ENCODE results near the gene HYCC1.

The HYCC1 gene

GRCh38 chr7:23024454-23024853, 10.5 kb upstream of the HYCC1 start:
- Mint-ChIP-seq H3K4me3 (no peak overlapping the region), H3K4me1 (ENCODE audit: low read depth) (peaks cover 26% of the 10 kb centered on the region), H3K27me3 (ENCODE audit: low read depth) (peaks cover 38% of the 10 kb centered on the region), H3K9me3 (peaks cover 5% of the 10 kb centered on the region), H3K36me3 (ENCODE audit: low read depth) (peaks cover 5% of the 10 kb centered on the region), H3K27ac (no peak overlapping the region)

- H3K9me3 Mint-ChIP-seq = peaks cover 8% of the 10 kb centered on the region
- no peak overlapping the region for H3K4me3 Mint-ChIP-seq
- no peak overlapping the region for H3K27ac Mint-ChIP-seq
- H3K4me1 Mint-ChIP-seq (ENCODE audit: low read depth) = peaks cover 30% of the 10 kb centered on the region
- peaks cover 32% of the 10 kb centered on the region for H3K27me3 Mint-ChIP-seq (ENCODE audit: low read depth)
- peaks cover 5% of the 10 kb centered on the region for H3K36me3 Mint-ChIP-seq (ENCODE audit: low read depth)
Observed at GRCh38 chr7:23022851-23023250, 8.9 kb upstream of the HYCC1 start.

- Mint-ChIP-seq H3K9me3 (peaks cover 8% of the 10 kb centered on the region), H3K36me3 (ENCODE audit: low read depth) (peaks cover 5% of the 10 kb centered on the region), H3K27me3 (ENCODE audit: low read depth) (peaks cover 28% of the 10 kb centered on the region), H3K4me1 (ENCODE audit: low read depth) (peaks cover 34% of the 10 kb centered on the region), H3K4me3 (no peak overlapping the region), H3K27ac (no peak overlapping the region)
Observed at GRCh38 chr7:23022258-23022769, 8.4 kb upstream of the HYCC1 start.

DNA sequence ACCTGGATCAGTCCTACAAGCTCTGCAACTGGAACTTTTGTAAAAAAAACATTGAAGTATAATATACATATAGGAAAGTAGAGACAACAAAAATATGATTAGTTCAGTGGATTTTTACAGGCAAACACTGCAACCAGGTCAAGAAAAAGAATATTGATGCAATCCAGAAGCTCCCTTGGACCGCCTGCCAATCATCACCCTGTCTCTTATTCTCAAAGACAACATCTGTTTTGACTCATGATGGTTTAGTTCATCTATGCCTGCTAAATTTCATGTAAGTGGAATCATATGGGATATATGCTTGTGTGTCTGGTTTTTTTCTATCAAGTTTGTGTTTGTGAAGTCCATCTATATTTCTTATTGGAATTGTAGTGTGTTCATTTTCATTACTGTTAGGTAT, 7.7 kb upstream of the HYCC1 start:
- H3K27ac Mint-ChIP-seq = peak overlapping the region; percentile 69
- no peak overlapping the region for H3K4me3 Mint-ChIP-seq
- H3K4me1 Mint-ChIP-seq (ENCODE audit: low read depth) = peaks cover 40% of the 10 kb centered on the region
- peaks cover 8% of the 10 kb centered on the region for H3K9me3 Mint-ChIP-seq
- H3K36me3 Mint-ChIP-seq (ENCODE audit: low read depth) = peaks cover 4% of the 10 kb centered on the region
- H3K27me3 Mint-ChIP-seq (ENCODE audit: low read depth) = peaks cover 22% of the 10 kb centered on the region

DNA sequence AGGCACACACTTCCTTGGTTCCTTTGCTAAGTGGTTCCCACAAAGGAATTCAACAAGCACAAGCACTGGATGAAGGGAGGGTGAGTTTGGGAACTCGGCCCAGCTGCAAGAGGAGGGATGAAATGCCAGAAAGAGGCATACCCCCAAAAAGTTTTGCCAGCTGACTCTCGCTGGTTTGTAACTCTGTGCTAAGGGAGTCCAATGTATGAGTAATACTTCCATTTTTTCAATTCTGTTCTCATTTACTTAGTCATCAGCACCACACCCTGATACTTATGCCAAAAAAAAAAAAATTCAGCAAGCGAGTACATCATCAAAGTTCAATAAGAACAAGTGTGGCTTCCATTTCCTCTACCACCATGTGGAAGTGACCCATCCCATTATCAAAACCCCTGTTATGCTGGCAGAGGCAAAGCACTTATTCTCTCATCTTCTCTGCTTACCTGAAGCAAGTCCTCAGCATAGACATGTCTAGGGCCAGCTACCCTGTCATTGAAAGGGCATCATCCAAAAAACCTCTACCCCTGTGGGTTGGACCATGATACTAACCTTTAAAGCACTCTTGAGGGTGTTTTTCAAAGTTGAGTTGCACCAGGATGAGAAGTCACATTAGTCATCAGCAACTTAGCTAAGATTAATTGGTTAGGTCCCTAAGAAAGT, 6.9 kb upstream of the HYCC1 start:
- Mint-ChIP-seq H3K9me3 (peaks cover 8% of the 10 kb centered on the region), H3K36me3 (ENCODE audit: low read depth) (no peaks in the 10 kb centered on the region), H3K27ac (peak overlapping the region; percentile 69), H3K27me3 (ENCODE audit: low read depth) (peaks cover 16% of the 10 kb centered on the region), H3K4me1 (ENCODE audit: low read depth) (peaks cover 48% of the 10 kb centered on the region), H3K4me3 (peak overlapping the region; percentile 25)

GRCh38 chr7:23018750-23019149, 4.8 kb upstream of the HYCC1 start:
- H3K4me1 Mint-ChIP-seq (ENCODE audit: low read depth) = peaks cover 56% of the 10 kb centered on the region
- peaks cover 7% of the 10 kb centered on the region for H3K36me3 Mint-ChIP-seq (ENCODE audit: low read depth)
- H3K27me3 Mint-ChIP-seq (ENCODE audit: low read depth) = peaks cover 8% of the 10 kb centered on the region
- H3K4me3 Mint-ChIP-seq = no peak overlapping the region
- no peak overlapping the region for H3K27ac Mint-ChIP-seq
- peaks cover 13% of the 10 kb centered on the region for H3K9me3 Mint-ChIP-seq

GRCh38 chr7:23017309-23017708, 3.4 kb upstream of the HYCC1 start:
- Mint-ChIP-seq H3K9me3 (peaks cover 13% of the 10 kb centered on the region), H3K4me3 (no peak overlapping the region), H3K36me3 (ENCODE audit: low read depth) (peaks cover 7% of the 10 kb centered on the region), H3K27ac (peak overlapping the region; percentile 5), H3K27me3 (ENCODE audit: low read depth) (peaks cover 1% of the 10 kb centered on the region), H3K4me1 (ENCODE audit: low read depth) (peaks cover 51% of the 10 kb centered on the region)

DNA sequence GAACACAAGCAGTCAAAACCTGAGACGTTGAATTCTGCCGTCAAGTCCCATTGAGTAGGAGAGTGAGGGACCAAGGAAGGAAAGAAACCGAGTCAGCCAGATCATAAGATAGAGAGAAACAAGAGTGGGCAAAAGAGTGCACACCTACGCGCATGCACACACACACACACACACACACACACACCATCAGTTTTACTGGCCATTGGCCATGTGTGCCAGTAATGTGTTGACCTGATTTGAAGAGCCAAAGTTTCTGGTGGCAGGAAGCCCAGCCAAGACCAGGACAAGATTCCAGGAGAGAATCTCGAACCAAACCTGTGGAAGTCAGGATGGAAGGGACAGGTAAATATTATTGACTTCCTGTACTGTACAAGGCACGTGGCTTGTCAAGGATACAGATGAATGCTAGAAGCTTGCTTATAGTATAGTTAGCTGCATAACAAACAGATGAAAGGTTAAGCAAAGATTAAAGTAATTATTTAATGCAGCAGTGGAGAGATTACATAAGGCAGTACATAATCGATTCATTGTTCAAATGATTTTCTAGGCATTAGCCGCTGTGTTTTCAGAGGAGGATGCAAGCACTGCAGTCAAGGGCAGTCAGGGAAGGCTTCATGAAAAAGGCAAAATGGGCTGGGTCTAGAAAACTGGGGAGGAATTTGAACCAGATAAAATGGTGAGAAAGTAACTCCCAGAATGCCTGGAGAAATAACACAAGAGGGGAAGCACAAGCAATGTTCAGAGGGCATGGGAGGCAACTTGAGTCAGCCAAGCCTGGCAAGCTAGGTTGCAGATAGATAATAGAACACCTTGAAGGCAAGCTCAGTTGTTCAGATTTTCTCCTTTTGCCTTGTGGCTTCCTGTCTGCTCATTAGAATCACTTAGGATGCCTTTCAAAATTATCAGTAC, 2.7 kb upstream of the HYCC1 start:
- Mint-ChIP-seq H3K27ac (peak overlapping the region; percentile 63), H3K9me3 (peaks cover 13% of the 10 kb centered on the region), H3K4me3 (no peak overlapping the region), H3K36me3 (ENCODE audit: low read depth) (peaks cover 7% of the 10 kb centered on the region), H3K27me3 (ENCODE audit: low read depth) (no peaks in the 10 kb centered on the region), H3K4me1 (ENCODE audit: low read depth) (peaks cover 44% of the 10 kb centered on the region)

- H3K4me1 Mint-ChIP-seq (ENCODE audit: low read depth) = peaks cover 31% of the 10 kb centered on the region
- H3K4me3 Mint-ChIP-seq = peak overlapping the region; percentile 98
- H3K27me3 Mint-ChIP-seq (ENCODE audit: low read depth) = no peaks in the 10 kb centered on the region
- peak overlapping the region; percentile 96 for H3K27ac Mint-ChIP-seq
- H3K36me3 Mint-ChIP-seq (ENCODE audit: low read depth) = peaks cover 7% of the 10 kb centered on the region
- peaks cover 8% of the 10 kb centered on the region for H3K9me3 Mint-ChIP-seq
Observed at GRCh38 chr7:23014681-23015080, 751 bp upstream of the HYCC1 start.

DNA sequence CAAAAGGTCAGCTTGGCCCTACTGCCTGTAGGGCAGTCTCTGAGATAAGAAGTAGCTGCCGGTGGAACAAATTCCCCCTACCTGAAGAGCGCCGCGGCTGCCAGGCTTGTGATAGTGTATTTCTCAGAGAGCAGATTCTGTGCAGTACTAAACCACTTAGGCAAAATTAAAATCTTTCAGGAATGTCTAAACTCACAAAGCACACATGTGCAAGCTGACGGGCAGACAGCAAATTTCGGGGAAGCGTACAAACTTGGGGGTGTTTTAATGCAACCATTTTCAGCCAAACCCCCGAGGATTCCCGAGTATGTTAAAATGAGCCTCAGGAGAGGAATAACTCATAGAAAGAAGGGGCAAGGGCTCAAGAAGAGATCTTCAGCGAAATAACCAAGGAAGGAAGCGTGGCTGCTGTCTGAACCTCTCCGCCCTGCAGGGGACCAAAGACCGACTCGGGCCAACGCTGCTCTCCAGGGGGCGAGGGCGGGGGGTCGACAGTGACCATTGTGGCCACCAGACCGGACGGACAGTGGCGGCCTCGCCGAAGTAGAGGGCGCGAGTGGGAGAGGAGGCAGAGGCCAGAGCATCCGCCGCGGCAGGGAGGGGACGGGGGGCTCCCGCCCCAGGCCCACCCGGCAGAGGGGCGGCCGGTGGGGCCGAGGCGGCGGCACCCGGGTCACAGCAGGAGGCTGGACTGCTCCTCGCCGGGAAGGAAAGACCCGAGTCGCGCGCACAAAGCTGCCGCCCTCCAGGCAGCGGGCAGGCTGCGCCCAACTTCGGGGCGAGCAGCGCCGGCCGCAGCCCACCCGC, 819 bp downstream of the HYCC1 start:
- peaks cover 5% of the 10 kb centered on the region for H3K9me3 Mint-ChIP-seq
- no peaks in the 10 kb centered on the region for H3K27me3 Mint-ChIP-seq (ENCODE audit: low read depth)
- peaks cover 31% of the 10 kb centered on the region for H3K4me1 Mint-ChIP-seq (ENCODE audit: low read depth)
- no peak overlapping the region for H3K27ac Mint-ChIP-seq
- peaks cover 7% of the 10 kb centered on the region for H3K36me3 Mint-ChIP-seq (ENCODE audit: low read depth)
- H3K4me3 Mint-ChIP-seq = no peak overlapping the region

GRCh38 chr7:23012186-23012585, 1.7 kb downstream of the HYCC1 start:
- H3K4me1 Mint-ChIP-seq (ENCODE audit: low read depth) = peaks cover 25% of the 10 kb centered on the region
- no peak overlapping the region for H3K4me3 Mint-ChIP-seq
- H3K27me3 Mint-ChIP-seq (ENCODE audit: low read depth) = no peaks in the 10 kb centered on the region
- H3K27ac Mint-ChIP-seq = no peak overlapping the region
- peaks cover 5% of the 10 kb centered on the region for H3K9me3 Mint-ChIP-seq
- peaks cover 7% of the 10 kb centered on the region for H3K36me3 Mint-ChIP-seq (ENCODE audit: low read depth)

- Mint-ChIP-seq H3K4me1 (ENCODE audit: low read depth) (peaks cover 21% of the 10 kb centered on the region), H3K4me3 (no peak overlapping the region), H3K36me3 (ENCODE audit: low read depth) (peaks cover 7% of the 10 kb centered on the region), H3K27me3 (ENCODE audit: low read depth) (no peaks in the 10 kb centered on the region), H3K9me3 (peaks cover 5% of the 10 kb centered on the region), H3K27ac (no peak overlapping the region)
Observed at GRCh38 chr7:23011222-23011924, 2.6 kb downstream of the HYCC1 start.

DNA sequence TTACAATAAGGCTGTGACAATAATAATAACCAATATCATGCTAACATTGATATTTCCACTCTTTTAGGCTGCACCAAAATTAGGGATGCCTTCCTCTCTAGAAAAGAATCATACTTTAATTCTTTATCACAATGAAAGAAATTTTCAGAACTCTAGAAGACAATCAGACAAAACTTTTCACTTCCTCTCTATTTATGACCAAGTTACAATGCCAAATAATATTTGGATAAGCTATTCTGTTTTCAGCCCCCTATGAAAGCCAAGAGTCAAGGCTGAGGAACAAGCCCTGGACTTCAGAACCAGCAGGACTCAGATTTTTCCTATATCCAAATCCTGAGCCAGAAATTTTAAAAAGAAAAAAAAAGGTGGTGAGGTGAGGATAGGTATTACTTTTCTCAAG, 4.6 kb downstream of the HYCC1 start:
- Mint-ChIP-seq H3K9me3 (no peaks in the 10 kb centered on the region), H3K27me3 (ENCODE audit: low read depth) (no peaks in the 10 kb centered on the region), H3K27ac (no peak overlapping the region), H3K4me3 (no peak overlapping the region), H3K36me3 (ENCODE audit: low read depth) (peaks cover 2% of the 10 kb centered on the region), H3K4me1 (ENCODE audit: low read depth) (peaks cover 16% of the 10 kb centered on the region)

DNA sequence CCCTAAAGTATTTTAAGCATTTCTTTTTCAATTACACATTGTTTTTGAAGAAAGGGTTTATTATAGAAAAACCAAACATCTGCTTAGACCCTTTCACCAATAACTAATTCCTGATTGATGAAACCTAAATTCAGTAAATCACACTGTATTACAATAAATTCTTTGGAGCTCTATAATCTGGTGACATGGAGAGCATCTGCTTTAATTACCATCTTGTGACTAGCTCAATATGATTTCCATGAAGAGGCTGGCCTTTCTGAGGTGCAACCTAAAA, 9.7 kb downstream of the HYCC1 start:
- no peaks in the 10 kb centered on the region for H3K9me3 Mint-ChIP-seq
- no peaks in the 10 kb centered on the region for H3K27me3 Mint-ChIP-seq (ENCODE audit: low read depth)
- peaks cover 4% of the 10 kb centered on the region for H3K36me3 Mint-ChIP-seq (ENCODE audit: low read depth)
- H3K27ac Mint-ChIP-seq = no peak overlapping the region
- peaks cover 45% of the 10 kb centered on the region for H3K4me1 Mint-ChIP-seq (ENCODE audit: low read depth)
- no peak overlapping the region for H3K4me3 Mint-ChIP-seq

All from T-helper 1 cell treated with Interleukin-12 subunit alpha and Interleukin-12 subunit beta and Interleukin-4 antibody, amounts not matched to agents 30 μg/mL and 1 μg/mL, for 36 hours (primary cell).